GM12878 (cell line): ENCODE data around the gene FHOD3. TPM values are rescaled to one million over a fixed set of nuclear protein-coding genes. Genes with fewer than 3 reads are reported as not detected.

Source experiments
- ATAC-seq: fragments of 200-7000 bp; cut with Tn5 transposase; 3 replicates; pipeline ENCODE4 v1.9.1; 2020; ENCODE audit warnings: mild to moderate bottlenecking, moderate library complexity
- BruUV-seq: library from RNA; stranded (reverse); fragments of 400-500 nt; replicated peaks from 2 replicates; lab custom pipeline; 2021; lab: Mats Ljungman, UMichigan
- CTCF ChIA-PET: fragments of 300-600 bp; sonication (Branson Sonifier 250); formaldehyde crosslinking; extraction: SDS; loops from one replicate; lab custom pipeline; 2021; ENCODE audit warnings: inconsistent platforms; lab: Yijun Ruan, JAX
- POLR2A ChIA-PET: fragments of 350-600 bp; formaldehyde crosslinking; extraction: SDS; loops from one replicate; lab custom pipeline; 2021; ENCODE audit warnings: inconsistent platforms; lab: Charles Lee
- RAD21 ChIA-PET: fragments of 300-600 bp; sonication (Branson Sonifier 250); formaldehyde crosslinking; loops from one replicate; lab custom pipeline; 2023; ENCODE audit warnings: antibody characterized with exemption; ENCODE audit not compliant: unreplicated experiment; lab: Charles Lee
- SMC1A ChIA-PET: fragments of 300-600 bp; sonication (Branson Sonifier 250); formaldehyde crosslinking; loops from one replicate; lab custom pipeline; 2023; ENCODE audit not compliant: unreplicated experiment, uncharacterized antibody; lab: Charles Lee
- DNase-seq: peaks from one replicate; pipeline ENCODE4 v3.0.0-alpha.2; 2011; ENCODE audit warnings: low read depth, low spot score
- FAIRE-seq: peaks from 3 replicates; lab custom pipeline; 2011; peaks lifted over from hg19 to GRCh38; lab: Jason Lieb, UNC
- H2AFZ ChIP-seq: 2 replicates; pipeline ENCODE4 v1.6.0; 2011; ENCODE audit warnings: low read depth, low read length, control low read depth; ENCODE audit not compliant: control insufficient read depth
- H3K27ac ChIP-seq: 2 replicates; pipeline ENCODE4 v1.5.1; 2011; ENCODE audit warnings: control low read depth; ENCODE audit not compliant: control insufficient read depth, insufficient read depth
- H3K27me3 ChIP-seq, 2 experiments: replicated peaks in 1 of 2; 2 replicates each; pipeline versions ENCODE4 v1.6.0 to v1.6.1; 2011; ENCODE audit warnings: low read length in 1 of 2; ENCODE audit not compliant: control insufficient read depth in 2 of 2, insufficient read depth in 2 of 2
- H3K36me3 ChIP-seq, 2 experiments: 2 replicates each; pipeline ENCODE4 v1.5.1; 2011; ENCODE audit warnings: low read length in 1 of 2; ENCODE audit not compliant: control insufficient read depth in 2 of 2, insufficient read depth in 2 of 2
- H3K4me1 ChIP-seq: 2 replicates; pipeline ENCODE4 v1.6.1; 2011; ENCODE audit warnings: mild to moderate bottlenecking, low read length, moderate library complexity, mixed read lengths; ENCODE audit not compliant: control insufficient read depth, insufficient read depth
- H3K4me2 ChIP-seq: 2 replicates; pipeline ENCODE4 v1.6.0; 2011; ENCODE audit warnings: control low read depth; ENCODE audit not compliant: control insufficient read depth, insufficient read depth
- H3K4me3 ChIP-seq: fragments of 200-600 bp; sonication (generic); 2 replicates; pipeline ENCODE4 v1.5.1; 2016
- H3K79me2 ChIP-seq: 2 replicates; pipeline ENCODE4 v1.6.0; 2011; ENCODE audit warnings: low read length; ENCODE audit not compliant: control insufficient read depth, insufficient read depth
- H3K9ac ChIP-seq: 2 replicates; pipeline ENCODE4 v1.8.0; 2011; ENCODE audit warnings: low read length, control low read depth, mixed read lengths; ENCODE audit not compliant: control insufficient read depth, insufficient read depth
- H3K9me3 ChIP-seq: replicated peaks from 3 replicates; pipeline ENCODE4 v1.5.1; 2011; ENCODE audit warnings: mild to moderate bottlenecking, low read length; ENCODE audit not compliant: control insufficient read depth, insufficient read depth
- H4K20me1 ChIP-seq: 2 replicates; pipeline ENCODE4 v1.6.0; 2011; ENCODE audit not compliant: control insufficient read depth, insufficient read depth
- BHLHE40 ChIP-seq, 2 experiments: fragments of 450-650 bp in 1 of 2; IDR thresholded peaks; 2 replicates each; pipeline ENCODE4 v1.6.1; 2011 to 2017; ENCODE audit warnings: low read depth in 2 of 2, borderline replicate concordance in 1 of 2, improper control_type of control experiment in 1 of 2, low read length in 1 of 2, mild to moderate bottlenecking in 1 of 2
- ETV6 ChIP-seq, 2 experiments: fragments of 450-650 bp in 1 of 2; IDR thresholded peaks in 1 of 2; conservative IDR thresholded peaks in 1 of 2; 2 replicates each; pipeline ENCODE4 v1.6.1; 2014; ENCODE audit warnings: antibody characterized with exemption in 1 of 2, borderline replicate concordance in 1 of 2, low read depth in 1 of 2, mild to moderate bottlenecking in 1 of 2, moderate library complexity in 1 of 2
- FOS ChIP-seq: IDR thresholded peaks from 3 replicates; pipeline ENCODE4 v1.6.1; 2011; ENCODE audit warnings: borderline replicate concordance; ENCODE audit not compliant: insufficient read length; ENCODE audit errors: extremely low read depth
- MYB ChIP-seq: fragments of 150-350 bp; IDR thresholded peaks from 2 replicates; pipeline ENCODE4 v1.6.1; 2014; ENCODE audit warnings: mild to moderate bottlenecking, low read depth, low read length, borderline replicate concordance
- NFYA ChIP-seq: IDR thresholded peaks from 2 replicates; pipeline ENCODE4 v1.6.1; 2011; ENCODE audit warnings: low read depth, mild to moderate bottlenecking, low read length, improper control_type of control experiment, borderline replicate concordance
- STAT3 ChIP-seq: IDR thresholded peaks from 2 replicates; pipeline ENCODE4 v1.6.1; 2011; ENCODE audit warnings: low read depth, low read length, improper control_type of control experiment
- WGBS: methylation state at CpG from one replicate; pipeline ENCODE4 v1.1.6; 2016; ENCODE audit warnings: low lambda C conversion rate; ENCODE audit not compliant: insufficient replicate concordance, insufficient coverage; ENCODE audit errors: missing lambda C conversion rate; 5-methylcytosine and 5-hydroxymethylcytosine counted together
- in situ Hi-C: fragments of 300-500 bp; cut with MboI; formaldehyde crosslinking; loops from 9 replicates; pipeline ENCODE4 v1.14.3; 2018; ENCODE audit warnings: mixed read lengths
- intact Hi-C: fragments of 100-400 bp; cut with micrococcal nuclease; formaldehyde crosslinking; loops from one replicate; pipeline ENCODE4 v1.14.2; 2022; ENCODE audit not compliant: unreplicated experiment
- polyA plus RNA-seq, 11 experiments: library from polyadenylated mRNA; depleted of rRNA in 4 of 11; unstranded in 6 of 11; stranded (reverse) in 5 of 11; fragments of >200 nt; fragmentation: Nextera tagmentation in 4 of 11; fragmentation: Illumina TruSeq in 1 of 11; extraction: Ambion mirVana in 4 of 11; extraction: Trizol in 1 of 11; gene quantifications; 1 replicate in 1 of 11; 2 replicates in 10 of 11; pipeline versions ENCODE4 v1.2.1 to v1.2.3, GENCODE V29; 2011 to 2016; ENCODE audit warnings: inconsistent platforms in 2 of 11, missing spikeins in 2 of 11, low read depth in 1 of 11
- total RNA-seq, 4 experiments: library from RNA; depleted of rRNA in 3 of 4; stranded (reverse); fragments of >200 nt in 3 of 4; fragmentation: Illumina TruSeq in 1 of 4; extraction: Trizol in 1 of 4; gene quantifications; 2 replicates each; pipeline versions ENCODE4 v1.2.1 to v1.2.3, GENCODE V29; 2013 to 2021
- TF ChIP-seq, protein P1 (sequence below): IDR thresholded peaks from 2 replicates; pipeline ENCODE4 v1.6.1; 2011; ENCODE audit warnings: mild to moderate bottlenecking, low read depth, low read length, moderate library complexity; ENCODE audit not compliant: insufficient replicate concordance
- TF ChIP-seq, protein P2 (sequence below), 3 experiments: IDR thresholded peaks in 2 of 3; conservative IDR thresholded peaks in 1 of 3; 2 replicates each; pipeline ENCODE4 v1.5.1; 2011; ENCODE audit warnings: low read depth in 3 of 3, low read length in 3 of 3, mild to moderate bottlenecking in 3 of 3, control low read depth in 2 of 3, moderate library complexity in 2 of 3, inconsistent platforms in 1 of 3, mixed read lengths in 1 of 3; ENCODE audit not compliant: control insufficient read depth in 2 of 3, insufficient read depth in 1 of 3; ENCODE audit errors: extremely low read depth in 1 of 3

The FHOD3 gene
- total and polyA plus RNA-seq, 10 of the 15 experiments (the other 5 are each of a cell fraction or from before 2014, with no cell fraction given): 0.77 to 26.7 (median 10.4) TPM

DNA sequence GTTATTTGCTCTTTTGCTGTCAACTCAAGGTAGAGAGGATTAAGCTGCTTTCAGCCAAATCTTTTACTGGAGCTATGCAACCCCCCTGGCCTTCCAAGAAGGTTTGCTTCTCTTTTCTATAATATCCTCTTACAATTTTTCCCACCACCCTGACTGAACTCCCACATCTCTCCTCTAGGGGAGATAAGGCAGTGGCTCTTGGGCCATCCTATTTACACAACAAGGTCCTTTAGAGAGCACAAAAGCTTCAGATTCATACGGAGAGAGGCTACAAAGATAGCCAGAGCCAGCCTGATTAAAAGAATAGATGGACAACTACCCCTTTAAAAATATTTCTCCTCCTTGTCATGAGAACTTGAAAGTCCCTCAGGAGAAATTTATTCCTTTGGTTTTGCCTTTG, 435.6 kb downstream of the FHOD3 start:
- POLR2A ChIA-PET: no interaction called here
- SMC1A ChIA-PET: interaction anchor here (0.8 kb wide), 1 partner anchor 12 kb away, joined by 4 read pairs; no protein-coding TSS in a partner anchor
- RAD21 ChIA-PET: no interaction called here
- Histone ChIP-seq H2AFZ (no peak overlapping the region), H3K4me1 (no peaks in the 10 kb centered on the region), H3K27ac (no peak overlapping the region), H4K20me1 (no peaks in the 10 kb centered on the region), H3K27me3 (no peaks in the 10 kb centered on the region), H3K36me3 (no peaks in the 10 kb centered on the region), H3K79me2 (no peaks in the 10 kb centered on the region), H3K4me3 (no peak overlapping the region)
- BruUV-seq: no TSS peak
- WGBS: 7% methylated on average over 1 of the region's 1 CpG
- DNase-seq (no peak), ATAC-seq (0 out of 3 replicates have a peak, but pooled peaks have one; percentile 17), FAIRE-seq (no peak)
- in situ Hi-C loops: no loop called here
- intact Hi-C loops: no loop called here
- CTCF ChIA-PET: no interaction called here
- TF ChIP-seq MYB (no peak), FOS (no peak), NFYA (no peak), BHLHE40 (IDR thresholded peaks at IDR 0.05; ENCODE audit: borderline replicate concordance in 1 of 2, low read depth in 2 of 2, low read length in 1 of 2) (no peak), STAT3 (no peak), ETV6 (conservative IDR thresholded peaks at IDR 0.05 in 1 of 2, IDR thresholded peaks at IDR 0.05 in 1 of 2; ENCODE audit: borderline replicate concordance in 1 of 2, low read depth in 1 of 2) (no peak)
- TF ChIP-seq, protein P1, sequence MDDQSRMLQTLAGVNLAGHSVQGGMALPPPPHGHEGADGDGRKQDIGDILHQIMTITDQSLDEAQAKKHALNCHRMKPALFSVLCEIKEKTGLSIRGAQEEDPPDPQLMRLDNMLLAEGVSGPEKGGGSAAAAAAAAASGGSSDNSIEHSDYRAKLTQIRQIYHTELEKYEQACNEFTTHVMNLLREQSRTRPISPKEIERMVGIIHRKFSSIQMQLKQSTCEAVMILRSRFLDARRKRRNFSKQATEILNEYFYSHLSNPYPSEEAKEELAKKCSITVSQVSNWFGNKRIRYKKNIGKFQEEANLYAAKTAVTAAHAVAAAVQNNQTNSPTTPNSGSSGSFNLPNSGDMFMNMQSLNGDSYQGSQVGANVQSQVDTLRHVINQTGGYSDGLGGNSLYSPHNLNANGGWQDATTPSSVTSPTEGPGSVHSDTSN: no peak
- TF ChIP-seq, protein P2, sequence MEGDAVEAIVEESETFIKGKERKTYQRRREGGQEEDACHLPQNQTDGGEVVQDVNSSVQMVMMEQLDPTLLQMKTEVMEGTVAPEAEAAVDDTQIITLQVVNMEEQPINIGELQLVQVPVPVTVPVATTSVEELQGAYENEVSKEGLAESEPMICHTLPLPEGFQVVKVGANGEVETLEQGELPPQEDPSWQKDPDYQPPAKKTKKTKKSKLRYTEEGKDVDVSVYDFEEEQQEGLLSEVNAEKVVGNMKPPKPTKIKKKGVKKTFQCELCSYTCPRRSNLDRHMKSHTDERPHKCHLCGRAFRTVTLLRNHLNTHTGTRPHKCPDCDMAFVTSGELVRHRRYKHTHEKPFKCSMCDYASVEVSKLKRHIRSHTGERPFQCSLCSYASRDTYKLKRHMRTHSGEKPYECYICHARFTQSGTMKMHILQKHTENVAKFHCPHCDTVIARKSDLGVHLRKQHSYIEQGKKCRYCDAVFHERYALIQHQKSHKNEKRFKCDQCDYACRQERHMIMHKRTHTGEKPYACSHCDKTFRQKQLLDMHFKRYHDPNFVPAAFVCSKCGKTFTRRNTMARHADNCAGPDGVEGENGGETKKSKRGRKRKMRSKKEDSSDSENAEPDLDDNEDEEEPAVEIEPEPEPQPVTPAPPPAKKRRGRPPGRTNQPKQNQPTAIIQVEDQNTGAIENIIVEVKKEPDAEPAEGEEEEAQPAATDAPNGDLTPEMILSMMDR (IDR thresholded peaks at IDR 0.05 in 2 of 3, conservative IDR thresholded peaks at IDR 0.05 in 1 of 3; ENCODE audit: control insufficient read depth in 2 of 3, extremely low read depth in 1 of 3, insufficient read depth in 1 of 3, low read depth in 3 of 3, low read length in 3 of 3): 0 out of 6 replicates have a peak, but pooled peaks of 1 of the 3 experiments have one; percentile 8
- TF ChIP-seq, all 136 proteins: peak for 1
- Histone ChIP-seq H3K4me2 (no peak overlapping the region), H3K9ac (no peak overlapping the region), H3K9me3 (no peaks in the 10 kb centered on the region; the same call in 2 of the 3 replicates)
